Esophagus muscularis mucosa (tissue), 2 donors: ENCODE data around the gene RCOR1.

Experiments
- POLR2A ChIP-seq: fragments of 450-650 bp; IDR thresholded peaks from one replicate; pipeline ENCODE4 v1.6.1; 2017; ENCODE audit warnings: antibody characterized with exemption, moderate library complexity, mild to moderate bottlenecking, low read depth
- POLR2AphosphoS5 ChIP-seq, 2 donors: sonication (generic); formaldehyde crosslinking; IDR thresholded peaks; one replicate each; pipeline ENCODE4 v1.6.1; 2017; ENCODE audit warnings: antibody characterized with exemption in 2 of 2

- TF ChIP-seq POLR2A (no peak), POLR2AphosphoS5 (IDR thresholded peaks at IDR 0.05) (no peak)
Observed at GRCh38 chr14:102777711-102778337, 185.4 kb downstream of the RCOR1 start.
